Suprapubic skin (tissue), 4 donors: ENCODE results near the gene ANKH. TPM values are rescaled to one million over a fixed set of nuclear protein-coding genes. Genes with fewer than 3 reads are reported as not detected.

Experiments
- DNase-seq, 2 donors: peaks; one replicate each; pipeline ENCODE4 v3.0.0-alpha.2; 2019; ENCODE audit warnings: low spot score in 2 of 2
- H3K27ac ChIP-seq: fragments of 200-600 bp; sonication (generic); one replicate; pipeline ENCODE4 v1.5.1; 2019
- H3K27me3 ChIP-seq: fragments of 200-600 bp; sonication (generic); one replicate; pipeline ENCODE4 v1.5.1; 2019
- H3K36me3 ChIP-seq: fragments of 200-600 bp; sonication (generic); one replicate; pipeline ENCODE4 v1.5.1; 2019
- H3K4me1 ChIP-seq: fragments of 200-600 bp; sonication (generic); one replicate; pipeline ENCODE4 v1.5.1; 2019
- H3K4me3 ChIP-seq: fragments of 200-600 bp; sonication (generic); one replicate; pipeline ENCODE4 v1.5.1; 2019; ENCODE audit warnings: mild to moderate bottlenecking
- H3K9me3 ChIP-seq: fragments of 200-600 bp; sonication (generic); one replicate; pipeline ENCODE4 v1.5.1; 2019
- CTCF ChIP-seq, 2 donors: fragments of 200-600 bp in 1 of 2; fragments of 450-650 bp in 1 of 2; sonication (generic) in 1 of 2; IDR thresholded peaks; one replicate each; pipeline ENCODE4 v1.5.1; 2016 to 2019; ENCODE audit warnings: antibody characterized with exemption in 2 of 2, mild to moderate bottlenecking in 1 of 2, moderate library complexity in 1 of 2
- EP300 ChIP-seq: sonication (generic); formaldehyde crosslinking; IDR thresholded peaks from one replicate; pipeline ENCODE4 v1.6.1; 2017; ENCODE audit warnings: antibody characterized with exemption
- POLR2A ChIP-seq, 2 donors: fragments of 450-650 bp; IDR thresholded peaks; one replicate each; pipeline ENCODE4 v1.6.1; 2017; ENCODE audit warnings: antibody characterized with exemption in 2 of 2, mild to moderate bottlenecking in 2 of 2, moderate library complexity in 2 of 2
- POLR2AphosphoS5 ChIP-seq, 3 donors: sonication (generic); formaldehyde crosslinking; IDR thresholded peaks; one replicate each; pipeline ENCODE4 v1.6.1; 2017; ENCODE audit warnings: antibody characterized with exemption in 3 of 3
- WGBS: methylation state at CpG from one replicate; pipeline ENCODE4 v1.1.5; 2018; 5-methylcytosine and 5-hydroxymethylcytosine counted together
- total RNA-seq, 4 donors: library from RNA; depleted of rRNA; stranded (reverse); fragments of >200 nt; gene quantifications; one replicate each; pipeline ENCODE4 v1.1.0, GENCODE V29; 2016

Gene ANKH
- total RNA-seq, 4 donors from 2014 or later: 59.8 to 86.1 (median 70.4) TPM

- Histone ChIP-seq H3K27ac (no peak overlapping the region), H3K4me1 (peaks cover 43% of the 10 kb centered on the region), H3K9me3 (no peaks in the 10 kb centered on the region), H3K27me3 (no peaks in the 10 kb centered on the region), H3K36me3 (peaks cover 32% of the 10 kb centered on the region), H3K4me3 (no peak overlapping the region)
- 70% methylated on average over 8 of the region's 8 CpGs for WGBS
- DNase-seq: no peak
- TF ChIP-seq POLR2A (IDR thresholded peaks at IDR 0.05) (no peak), CTCF (IDR thresholded peaks at IDR 0.05) (no peak), EP300 (no peak), POLR2AphosphoS5 (IDR thresholded peaks at IDR 0.05) (no peak)
Observed at GRCh38 chr5:14699807-14700400, 171.7 kb downstream of the ANKH start.

GRCh38 chr5:14699159-14699558, 172.4 kb downstream of the ANKH start:
- Histone ChIP-seq H3K27ac (no peak overlapping the region), H3K4me3 (no peak overlapping the region), H3K36me3 (peaks cover 32% of the 10 kb centered on the region), H3K4me1 (peaks cover 43% of the 10 kb centered on the region), H3K9me3 (no peaks in the 10 kb centered on the region), H3K27me3 (no peaks in the 10 kb centered on the region)
- TF ChIP-seq EP300: no peak
- TF ChIP-seq POLR2A (IDR thresholded peaks at IDR 0.05): no peak
- 100% methylated on average over 2 of the region's 2 CpGs for WGBS
- DNase-seq: no peak

GRCh38 chr5:14698495-14698894, 173.1 kb downstream of the ANKH start:
- no peak overlapping the region for H3K27ac ChIP-seq
- H3K27me3 ChIP-seq: no peaks in the 10 kb centered on the region
- H3K36me3 ChIP-seq: peaks cover 38% of the 10 kb centered on the region
- DNase-seq: no peak
- no peak overlapping the region for H3K4me3 ChIP-seq
- WGBS: 86% methylated on average over 1 of the region's 1 CpG
- peaks cover 41% of the 10 kb centered on the region for H3K4me1 ChIP-seq
- TF ChIP-seq EP300: no peak
- TF ChIP-seq POLR2AphosphoS5 (IDR thresholded peaks at IDR 0.05): no peak
- TF ChIP-seq CTCF (IDR thresholded peaks at IDR 0.05): no peak
- no peaks in the 10 kb centered on the region for H3K9me3 ChIP-seq

GRCh38 chr5:14696851-14697250, 174.7 kb downstream of the ANKH start:
- DNase-seq: no peak
- H3K9me3 ChIP-seq: no peaks in the 10 kb centered on the region
- H3K4me1 ChIP-seq: peaks cover 27% of the 10 kb centered on the region
- WGBS: 95% methylated on average over 3 of the region's 3 CpGs
- no peak overlapping the region for H3K27ac ChIP-seq
- no peak for TF ChIP-seq CTCF (IDR thresholded peaks at IDR 0.05)
- H3K27me3 ChIP-seq: no peaks in the 10 kb centered on the region
- H3K4me3 ChIP-seq: no peak overlapping the region
- peaks cover 55% of the 10 kb centered on the region for H3K36me3 ChIP-seq

GRCh38 chr5:14696057-14696456, 175.5 kb downstream of the ANKH start:
- no peak overlapping the region for H3K4me3 ChIP-seq
- H3K36me3 ChIP-seq: peaks cover 63% of the 10 kb centered on the region
- no peak overlapping the region for H3K27ac ChIP-seq
- peaks cover 19% of the 10 kb centered on the region for H3K4me1 ChIP-seq
- no peak for DNase-seq
- H3K27me3 ChIP-seq: no peaks in the 10 kb centered on the region
- 47% methylated on average over 1 of the region's 1 CpG for WGBS
- no peaks in the 10 kb centered on the region for H3K9me3 ChIP-seq
- TF ChIP-seq POLR2A (IDR thresholded peaks at IDR 0.05): no peak
- TF ChIP-seq CTCF (IDR thresholded peaks at IDR 0.05): no peak
- TF ChIP-seq POLR2AphosphoS5 (IDR thresholded peaks at IDR 0.05): no peak
- TF ChIP-seq EP300: no peak

GRCh38 chr5:14695152-14695551, 176.4 kb downstream of the ANKH start:
- no peak for TF ChIP-seq POLR2A (IDR thresholded peaks at IDR 0.05)
- TF ChIP-seq POLR2AphosphoS5 (IDR thresholded peaks at IDR 0.05): no peak
- no peak for TF ChIP-seq CTCF (IDR thresholded peaks at IDR 0.05)
- no peak for TF ChIP-seq EP300
- WGBS: 90% methylated on average over 2 of the region's 2 CpGs
- Histone ChIP-seq H3K4me3 (no peak overlapping the region), H3K4me1 (peaks cover 10% of the 10 kb centered on the region), H3K9me3 (no peaks in the 10 kb centered on the region), H3K27ac (no peak overlapping the region), H3K27me3 (no peaks in the 10 kb centered on the region), H3K36me3 (peaks cover 72% of the 10 kb centered on the region)
- no peak for DNase-seq
